NCI-H2196 treated with DMSO at 0.1 percent for 48 hours (cell line): Measurements from ENCODE around the gene MVD.

Experiments used
- DNase-seq: peaks from one replicate; lab custom pipeline; 2025; ENCODE audit not compliant: unreplicated experiment; lab: John Stamatoyannopoulos, UW

The MVD gene

DNA sequence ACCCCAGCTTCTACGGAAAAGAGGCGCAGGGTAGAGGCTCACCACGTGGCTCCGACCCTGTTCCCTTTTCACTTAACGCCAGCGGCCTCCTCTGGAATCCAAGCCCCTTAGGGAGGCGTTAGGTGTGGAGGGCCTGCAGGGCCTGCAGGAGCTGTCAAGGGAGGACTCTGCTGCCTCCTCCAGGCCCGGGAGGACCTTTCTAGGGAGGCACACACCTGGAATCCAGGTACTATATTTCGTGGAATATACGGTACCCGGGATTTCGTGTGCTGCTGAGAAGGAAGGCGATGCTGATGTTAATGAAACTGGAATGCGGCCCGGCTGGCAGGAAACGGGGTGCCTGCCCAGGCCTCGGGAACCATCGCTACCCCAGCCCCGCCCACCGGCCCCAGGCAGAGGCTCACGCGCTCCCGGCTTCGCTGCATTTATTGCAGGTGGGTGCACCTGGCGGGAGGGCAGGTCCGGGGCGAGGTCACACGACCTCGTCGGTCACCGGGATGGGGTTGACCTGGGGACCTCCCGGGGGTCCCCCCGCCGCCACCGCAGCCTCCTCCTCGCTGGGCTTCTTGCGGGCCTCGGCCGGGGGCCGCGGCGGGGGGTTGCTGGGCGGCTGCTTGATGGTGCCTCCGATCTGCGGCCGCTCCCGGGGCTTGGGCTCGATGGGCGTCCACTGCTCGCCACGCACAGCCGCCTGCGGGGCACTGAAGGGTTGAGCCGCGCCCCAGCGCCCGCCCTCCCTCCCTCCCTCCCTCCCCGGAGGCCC lies 19.8 kb downstream of the MVD start:
- no peak for DNase-seq

DNA sequence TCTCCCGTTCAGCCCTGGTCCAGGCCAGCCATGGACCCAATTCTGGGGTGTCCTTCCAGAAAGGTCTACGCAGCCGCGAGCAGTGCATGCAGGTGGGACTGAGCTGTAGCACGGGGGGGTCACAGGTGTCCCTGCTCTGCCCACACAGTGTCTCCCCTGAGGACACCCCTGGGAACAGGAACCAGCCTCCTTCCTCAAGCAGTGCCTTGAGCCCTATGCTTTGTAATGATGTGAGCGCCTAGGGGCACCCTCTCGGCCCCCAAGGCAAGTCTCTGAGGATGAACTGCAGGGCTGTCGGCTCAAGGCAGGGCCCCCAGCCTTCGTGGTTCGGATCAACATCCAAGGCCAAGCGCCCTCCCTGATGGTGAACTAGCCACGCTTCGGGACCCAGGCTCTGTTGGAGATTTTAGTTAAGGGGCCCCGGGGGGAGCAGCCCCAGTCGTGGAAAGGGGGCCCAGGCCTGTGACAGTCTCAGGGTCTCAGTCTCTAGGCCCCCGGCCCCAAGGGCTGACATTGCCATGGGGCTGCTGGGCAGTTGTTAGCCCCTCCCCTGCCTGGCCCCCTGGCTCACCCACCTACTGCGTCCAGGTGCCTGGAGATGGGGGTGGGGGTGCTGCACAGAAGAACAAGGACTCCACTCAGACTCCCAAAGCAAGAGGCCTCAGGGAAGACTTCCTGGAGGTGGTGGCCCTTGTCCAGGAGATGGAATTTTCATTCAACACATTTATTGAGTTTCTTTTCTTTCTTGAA lies 22.2 kb downstream of the MVD start:
- no peak for DNase-seq

DNA sequence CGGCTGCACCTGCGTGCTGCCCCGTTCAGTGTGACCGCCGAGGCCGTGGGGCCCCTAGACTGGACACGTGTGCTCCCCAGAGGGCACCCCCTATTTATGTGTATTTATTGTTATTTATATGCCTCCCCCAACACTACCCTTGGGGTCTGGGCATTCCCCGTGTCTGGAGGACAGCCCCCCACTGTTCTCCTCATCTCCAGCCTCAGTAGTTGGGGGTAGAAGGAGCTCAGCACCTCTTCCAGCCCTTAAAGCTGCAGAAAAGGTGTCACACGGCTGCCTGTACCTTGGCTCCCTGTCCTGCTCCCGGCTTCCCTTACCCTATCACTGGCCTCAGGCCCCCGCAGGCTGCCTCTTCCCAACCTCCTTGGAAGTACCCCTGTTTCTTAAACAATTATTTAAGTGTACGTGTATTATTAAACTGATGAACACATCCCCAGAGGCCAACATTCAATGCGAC lies 22.8 kb downstream of the MVD start:
- no peak for DNase-seq

DNA sequence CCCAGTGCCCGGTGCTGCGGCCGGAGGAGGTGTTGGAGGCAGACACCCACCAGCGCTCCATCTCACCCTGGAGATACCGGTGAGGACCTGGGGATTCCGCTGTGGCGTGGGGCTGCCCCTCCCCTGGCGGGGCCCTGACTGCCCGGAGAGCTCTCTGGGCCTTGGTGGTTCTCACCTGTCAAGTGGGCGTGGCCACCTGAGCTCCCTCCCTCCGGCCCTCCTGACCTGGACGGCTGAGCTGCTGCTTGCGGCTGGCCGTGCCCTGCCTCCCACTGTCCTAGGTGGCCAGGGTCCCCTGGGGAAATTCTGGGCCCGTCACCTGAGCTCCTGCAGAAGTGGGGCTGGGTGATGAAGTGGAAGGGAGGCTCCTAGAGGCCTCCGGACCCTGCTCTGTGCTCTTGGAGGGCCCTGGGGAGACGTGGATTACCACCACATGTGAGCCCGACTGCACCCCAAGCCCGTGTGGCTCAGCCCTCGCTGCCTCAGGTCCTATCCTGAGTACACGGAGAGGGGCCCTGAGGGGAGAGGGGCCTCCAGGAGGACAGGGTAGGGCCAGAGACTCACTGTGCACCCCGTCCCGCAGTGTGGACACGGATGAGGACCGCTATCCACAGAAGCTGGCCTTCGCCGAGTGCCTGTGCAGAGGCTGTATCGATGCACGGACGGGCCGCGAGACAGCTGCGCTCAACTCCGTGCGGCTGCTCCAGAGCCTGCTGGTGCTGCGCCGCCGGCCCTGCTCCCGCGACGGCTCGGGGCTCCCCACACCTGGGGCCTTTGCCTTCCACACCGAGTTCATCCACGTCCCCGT lies 23.5 kb downstream of the MVD start:
- no peak for DNase-seq

DNA sequence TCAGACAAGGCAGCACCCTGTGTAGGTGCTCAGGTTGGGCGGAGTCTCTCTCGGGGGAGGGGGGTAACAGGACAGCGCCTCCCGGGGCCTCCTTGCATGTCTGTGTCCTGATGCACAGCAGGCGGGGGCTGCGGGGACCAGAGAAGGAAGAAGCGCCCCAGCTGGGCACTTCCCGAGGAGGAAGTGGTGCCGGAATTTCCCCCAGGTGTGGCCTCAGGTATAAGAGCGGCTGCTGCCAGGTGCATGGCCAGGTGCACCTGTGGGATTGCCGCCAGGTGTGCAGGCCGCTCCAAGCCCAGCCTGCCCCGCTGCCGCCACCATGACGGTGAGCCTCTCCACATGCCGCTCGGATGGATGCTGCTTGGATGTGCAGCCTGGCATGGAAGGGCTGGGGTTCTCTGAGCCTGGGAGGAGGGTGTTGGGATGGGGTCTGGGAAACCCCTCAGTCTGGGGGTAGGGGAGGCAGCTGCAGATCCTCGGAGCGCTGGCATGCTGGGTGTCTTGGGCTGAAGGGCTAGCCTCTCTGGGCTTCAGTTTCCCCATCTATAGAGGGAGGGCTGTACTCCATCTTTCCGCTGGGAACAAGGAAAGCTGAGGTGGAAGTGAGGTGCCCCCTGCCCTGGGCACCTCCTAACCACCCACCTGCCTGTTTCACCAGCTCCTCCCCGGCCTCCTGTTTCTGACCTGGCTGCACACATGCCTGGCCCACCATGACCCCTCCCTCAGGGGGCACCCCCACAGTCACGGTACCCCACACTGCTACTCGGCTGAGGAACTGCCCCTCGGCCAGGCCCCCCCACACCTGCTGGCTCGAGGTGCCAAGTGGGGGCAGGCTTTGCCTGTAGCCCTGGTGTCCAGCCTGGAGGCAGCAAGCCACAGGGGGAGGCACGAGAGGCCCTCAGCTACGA lies 24.3 kb downstream of the MVD start, which contains the start of gene IL17C:
IL17C (plus strand) TSS at position 250 of the 908 bp plus-strand sequence; CDS start at position 320, 70 bp downstream.
- DNase-seq: no peak

DNA sequence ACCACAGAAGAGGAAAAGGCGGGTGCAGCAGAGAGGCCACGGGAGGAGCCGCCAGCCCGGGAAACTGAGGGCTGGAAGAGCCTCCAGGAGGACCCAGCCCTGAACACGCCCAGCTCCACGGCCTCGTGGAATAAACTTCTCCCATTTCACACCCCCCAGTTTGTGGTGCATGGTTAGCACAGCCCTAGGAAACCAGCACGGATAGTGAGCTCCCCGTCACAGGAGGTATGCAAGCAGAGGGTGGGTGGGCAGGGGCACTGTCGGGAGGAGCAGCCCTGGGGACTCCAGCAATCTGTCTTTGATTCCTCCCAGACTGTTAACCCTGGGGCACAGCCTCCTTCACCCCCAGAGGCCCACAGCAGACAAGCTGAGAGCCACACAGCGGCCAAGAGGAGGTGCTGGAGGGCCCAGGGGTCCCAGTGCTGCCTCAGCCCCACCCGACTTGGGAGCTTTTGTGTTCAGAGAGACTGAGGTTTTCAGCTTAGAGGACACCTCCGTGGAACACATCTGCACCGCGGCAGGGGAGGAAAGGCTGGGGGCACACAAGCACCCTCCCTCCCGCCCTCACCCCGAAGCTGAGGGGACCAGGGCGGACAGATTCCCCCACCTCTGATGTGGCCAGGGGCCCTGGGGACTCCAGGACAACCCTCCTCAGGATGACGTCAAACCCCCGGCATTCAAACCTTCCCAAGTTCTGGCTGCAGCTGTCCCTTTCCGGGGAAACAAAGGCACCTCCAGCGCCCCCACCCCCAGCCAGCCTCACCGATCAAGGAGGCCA lies 26.2 kb downstream of the MVD start:
- no peak for DNase-seq

DNA sequence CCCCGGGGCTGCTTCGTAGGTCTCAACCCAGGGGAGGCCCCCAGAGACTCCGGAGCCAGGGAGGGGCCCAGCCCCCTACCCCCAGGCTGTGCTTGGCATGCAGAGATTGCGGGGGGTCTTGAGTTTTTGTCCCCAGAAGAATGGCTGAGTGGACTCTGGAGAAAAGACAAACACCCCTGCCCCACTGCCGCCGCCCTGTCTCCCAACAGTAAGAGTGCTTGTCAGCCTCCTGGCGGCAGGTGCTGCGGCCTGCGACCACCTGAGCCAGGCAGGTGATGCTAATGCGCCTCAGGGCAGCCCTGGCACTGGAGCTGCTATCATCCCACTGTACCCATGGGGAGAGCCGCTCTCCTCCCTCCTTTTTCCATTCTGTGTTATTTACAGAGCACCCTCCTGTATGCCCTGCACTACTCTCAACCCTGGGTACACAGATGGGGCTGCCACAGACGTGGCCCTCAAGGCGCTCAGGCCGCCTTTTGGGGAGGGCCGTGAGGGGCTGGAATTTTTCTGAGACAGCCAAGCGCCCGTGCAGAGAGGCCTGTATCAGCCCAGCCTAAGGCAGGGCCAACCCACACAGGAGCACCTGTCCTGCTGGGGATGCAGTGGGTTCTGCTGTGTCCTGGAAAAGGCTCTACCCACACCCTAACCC lies 27.1 kb downstream of the MVD start:
- no peak for DNase-seq

DNA sequence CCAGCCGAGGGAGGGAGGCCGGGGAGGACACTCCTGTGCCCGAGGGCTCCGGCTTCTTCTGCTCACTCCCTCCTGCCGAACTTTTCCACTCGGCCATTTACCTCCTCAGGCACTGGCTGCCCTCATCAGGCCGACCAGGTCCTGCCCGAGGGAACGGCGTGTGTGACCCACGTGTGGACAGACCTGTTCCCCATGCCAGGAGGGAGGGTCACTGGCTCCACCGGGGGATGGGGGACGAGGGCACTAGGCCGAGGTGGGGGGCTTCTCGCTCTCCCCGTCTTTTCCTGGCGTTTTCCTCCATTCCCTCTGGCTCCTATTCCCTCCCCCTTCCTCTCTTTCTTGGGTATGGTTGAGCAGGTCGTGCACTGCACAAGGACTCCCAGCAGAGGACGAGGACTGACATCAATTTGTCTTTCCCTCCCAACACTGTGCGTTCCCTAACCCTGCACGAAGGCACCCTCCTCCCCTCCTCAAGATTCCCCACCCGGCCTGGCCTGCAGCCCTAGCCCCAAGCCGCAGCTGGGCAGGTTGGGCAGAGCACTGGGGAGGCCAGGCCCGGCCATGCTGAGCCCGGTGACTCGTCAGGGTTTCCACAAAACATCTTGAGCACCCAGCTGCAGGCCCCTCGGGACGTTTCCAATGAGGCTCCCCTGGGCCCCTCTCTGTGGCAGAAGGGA lies 27.8 kb downstream of the MVD start:
- no peak for DNase-seq

DNA sequence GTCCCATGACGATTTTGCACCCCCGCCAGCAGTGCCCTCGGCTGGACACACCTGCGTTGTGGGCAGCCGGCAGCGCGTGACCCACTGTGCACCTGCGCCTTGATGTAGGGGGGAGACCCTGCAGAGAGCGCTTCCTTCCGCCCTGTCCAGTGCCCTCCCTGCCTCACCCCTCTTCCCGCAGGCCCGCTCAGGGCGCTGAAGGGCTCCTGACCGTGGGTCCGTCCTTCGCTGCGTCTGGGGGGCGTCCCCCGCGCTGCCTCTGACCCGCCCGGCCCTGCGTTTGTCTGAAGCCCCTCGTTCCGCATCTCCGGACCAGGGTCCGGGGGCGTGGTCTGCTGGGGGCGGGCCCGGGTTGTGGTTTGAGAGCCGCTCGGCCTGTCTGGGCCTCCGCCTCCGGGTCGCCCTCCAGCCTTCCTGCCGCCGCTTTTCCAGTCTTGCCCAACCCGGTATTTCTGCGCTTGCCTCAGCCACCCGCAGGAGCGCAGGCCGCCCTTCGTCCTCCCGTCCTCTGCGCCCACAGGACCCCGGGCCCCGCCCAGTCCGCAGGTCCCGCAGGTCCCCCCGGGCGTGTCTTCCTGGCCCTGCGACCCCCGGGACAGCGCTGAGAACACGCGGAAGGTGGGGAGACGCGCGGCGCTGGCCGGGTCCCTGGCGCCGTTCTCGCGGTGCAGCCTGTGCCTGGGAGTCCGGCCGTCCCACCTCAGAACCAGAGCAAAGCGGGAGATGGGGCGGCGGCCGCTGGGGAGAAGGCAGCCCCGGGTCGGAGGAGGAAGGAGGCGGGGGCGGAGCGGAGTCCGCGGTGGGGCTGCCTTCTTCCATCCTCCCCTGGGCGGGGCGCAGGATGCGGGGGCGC lies 28.5 kb downstream of the MVD start:
- DNase-seq: no peak

DNA sequence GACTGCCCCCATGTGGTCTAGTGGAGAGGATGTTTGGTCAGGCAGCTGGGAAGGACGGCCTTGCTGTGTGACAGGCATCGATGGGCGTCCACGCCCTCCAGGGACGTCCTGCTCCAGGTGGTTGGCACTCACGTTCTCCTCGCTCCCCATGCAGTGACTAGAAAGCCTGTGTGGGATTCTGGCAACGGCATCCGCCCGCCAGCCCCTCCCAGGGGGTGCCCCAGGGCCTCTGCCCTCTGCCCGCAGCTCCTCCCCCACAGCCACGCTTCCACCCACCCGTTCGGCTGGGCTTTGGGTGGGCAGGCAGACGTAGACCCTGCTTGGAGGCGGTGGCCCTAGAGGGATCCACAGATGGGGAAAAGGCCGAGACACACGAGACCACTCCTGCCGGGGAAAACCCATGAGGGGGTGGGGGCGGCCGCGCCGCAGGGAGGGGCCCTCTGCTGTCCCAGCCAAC lies 29.2 kb downstream of the MVD start:
- no peak for DNase-seq

DNA sequence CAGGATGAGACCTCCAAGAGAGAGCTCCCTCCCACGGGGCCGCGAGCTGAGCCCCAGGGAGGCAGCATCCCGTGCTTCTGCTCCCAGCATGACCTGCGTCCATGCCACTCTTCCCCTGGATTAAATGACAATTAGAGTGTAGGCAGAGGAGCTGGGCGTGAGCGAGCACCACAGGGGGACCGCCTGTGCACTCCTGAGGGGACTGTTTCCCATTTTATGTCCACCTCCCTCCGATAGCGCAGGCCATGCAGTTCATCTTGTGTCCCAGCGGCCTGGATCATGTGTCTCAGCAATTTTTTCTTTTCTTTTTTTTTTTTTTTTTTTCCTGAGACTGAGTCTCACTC lies 30.3 kb downstream of the MVD start:
- DNase-seq: no peak

DNA sequence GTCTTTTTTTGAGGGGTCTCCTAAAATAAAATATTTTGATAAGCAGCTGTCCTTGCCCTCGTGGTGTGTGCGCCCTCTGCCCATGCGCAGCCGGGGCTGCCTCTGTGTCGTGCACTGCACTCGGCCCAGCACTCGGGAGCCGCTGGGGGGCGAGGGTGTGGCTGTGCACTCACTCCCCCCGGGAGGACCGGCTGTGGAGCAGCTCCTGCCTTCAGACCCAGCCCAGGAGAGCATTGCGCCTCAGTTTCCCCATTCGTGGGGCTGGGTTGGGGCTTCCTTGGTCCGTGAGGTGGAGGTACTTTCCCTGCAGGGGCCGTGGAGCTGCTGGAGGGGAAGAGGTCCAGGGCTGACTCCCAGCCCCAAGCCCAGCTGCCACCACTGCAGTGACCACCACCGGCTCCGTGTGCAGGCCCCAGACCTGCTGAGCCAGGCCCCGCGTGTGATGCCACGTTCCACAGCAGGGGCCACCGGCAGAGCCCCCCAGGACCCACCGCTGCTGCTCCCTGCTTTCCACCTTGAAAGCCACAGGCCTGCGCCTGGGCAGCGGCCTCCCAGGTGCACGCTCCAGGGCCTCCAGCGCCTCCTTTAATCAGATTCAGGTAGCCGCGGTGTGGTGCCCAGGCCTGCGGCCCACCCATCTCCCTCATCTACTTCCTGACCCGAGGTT lies 30.8 kb downstream of the MVD start:
- no peak for DNase-seq

DNA sequence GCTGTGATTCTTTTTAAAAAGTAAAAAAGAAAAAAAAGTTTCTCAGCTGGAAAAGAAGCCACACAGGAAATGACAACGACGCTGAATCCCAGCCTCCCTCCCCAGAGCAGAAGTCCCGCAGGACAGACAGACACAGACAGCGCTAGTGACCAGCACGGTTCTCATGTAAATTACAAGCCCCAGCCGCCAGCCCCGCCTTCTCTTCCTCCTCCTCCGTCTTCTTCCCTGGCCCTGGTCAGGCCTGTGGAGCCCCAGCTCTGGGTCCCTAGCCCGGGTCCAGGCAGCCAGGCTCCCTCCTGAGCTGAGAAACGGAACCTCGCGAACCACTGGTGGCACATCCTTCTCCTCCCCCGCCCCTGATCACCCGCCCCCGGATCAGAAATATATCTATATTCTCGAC lies 31.5 kb downstream of the MVD start:
- DNase-seq: no peak

DNA sequence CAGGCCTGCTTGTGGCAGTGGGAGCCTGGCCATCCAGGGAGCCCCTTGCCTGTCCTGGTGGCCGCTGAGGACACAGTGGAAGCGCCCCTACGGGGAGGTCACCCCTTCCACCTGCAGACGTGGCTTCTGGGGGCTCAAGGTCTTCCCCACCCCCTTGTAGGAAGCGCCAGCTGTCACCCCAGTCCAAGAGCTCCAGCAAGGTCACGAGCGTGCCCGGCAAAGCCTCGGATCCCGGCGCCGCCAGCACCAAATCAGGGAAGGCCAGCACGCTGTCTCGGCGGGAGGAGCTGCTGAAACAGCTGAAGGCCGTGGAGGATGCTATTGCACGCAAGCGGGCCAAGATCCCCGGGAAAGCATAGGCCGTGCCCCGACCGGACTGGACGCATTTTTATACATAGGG lies 31.9 kb downstream of the MVD start:
- DNase-seq: no peak

DNA sequence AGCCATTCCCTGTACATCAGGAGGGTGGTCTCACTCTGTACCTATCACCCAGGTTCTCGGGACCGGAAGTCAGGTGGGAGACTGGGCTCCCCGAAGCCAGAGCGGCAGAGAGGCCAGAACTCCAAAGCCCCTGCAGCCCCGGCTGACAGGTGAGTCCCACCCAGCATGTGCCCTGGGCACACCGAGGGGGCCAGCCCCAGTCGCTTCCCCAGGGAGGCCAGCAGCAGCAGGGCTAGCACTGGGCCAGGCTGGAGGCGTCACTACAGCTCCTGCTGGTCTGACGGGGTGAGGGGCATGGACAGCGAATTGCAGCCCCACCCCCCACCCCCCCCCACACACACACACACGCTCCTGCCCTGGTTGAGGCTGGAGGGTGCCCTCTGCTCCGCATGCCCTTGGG lies 32.5 kb downstream of the MVD start:
- DNase-seq: no peak

DNA sequence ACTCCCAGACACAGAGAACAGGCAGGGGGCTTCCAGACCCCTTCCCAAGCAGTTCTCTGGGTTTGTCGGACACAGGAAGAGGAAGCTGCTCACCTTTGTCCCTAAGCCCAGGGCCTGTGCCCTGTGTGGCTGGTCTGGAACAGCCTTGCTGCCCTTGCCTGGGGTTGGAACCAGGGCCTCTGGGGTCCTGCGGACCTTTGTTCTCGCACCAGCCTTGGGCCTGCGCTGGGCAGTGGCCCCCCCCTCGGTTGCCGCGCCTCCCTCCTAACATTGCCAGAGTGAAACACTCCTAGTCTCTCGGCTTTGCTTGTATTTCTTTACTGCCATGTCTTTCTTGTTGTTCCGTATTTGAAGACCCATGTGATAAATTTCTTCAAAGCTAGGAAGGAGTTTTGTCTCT lies 33.1 kb downstream of the MVD start:
- no peak for DNase-seq

DNA sequence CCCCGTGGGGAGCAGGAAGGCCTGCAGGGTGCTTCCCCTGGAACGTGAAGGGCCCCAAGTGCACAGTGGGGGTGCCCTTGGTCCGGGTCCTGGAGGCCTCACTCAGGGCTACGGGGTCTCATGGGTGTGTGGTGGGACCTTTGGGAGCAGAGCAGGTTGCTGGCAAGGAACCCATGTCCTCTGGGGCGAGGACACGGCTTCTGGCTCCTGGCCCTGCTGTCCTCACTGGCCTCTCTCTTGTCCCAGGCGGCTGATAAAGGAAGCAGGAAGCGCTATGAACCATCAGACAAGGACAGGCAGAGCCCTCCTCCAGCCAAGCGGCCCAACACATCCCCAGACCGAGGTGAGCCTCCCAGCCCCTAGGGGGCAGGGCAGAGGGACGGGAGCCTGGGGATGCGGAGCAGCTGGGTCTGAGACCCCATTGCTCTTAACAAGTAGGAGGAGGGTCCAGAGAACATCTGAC lies 34.3 kb downstream of the MVD start:
- no peak for DNase-seq
